ENCODE measurements around the gene LRP5.
"Not testable (repeated sequence)": the region's sequence is repeated elsewhere in the genome, so short reads cannot be mapped to it uniquely, and the experiment has no call there.

Gene LRP5

DNA sequence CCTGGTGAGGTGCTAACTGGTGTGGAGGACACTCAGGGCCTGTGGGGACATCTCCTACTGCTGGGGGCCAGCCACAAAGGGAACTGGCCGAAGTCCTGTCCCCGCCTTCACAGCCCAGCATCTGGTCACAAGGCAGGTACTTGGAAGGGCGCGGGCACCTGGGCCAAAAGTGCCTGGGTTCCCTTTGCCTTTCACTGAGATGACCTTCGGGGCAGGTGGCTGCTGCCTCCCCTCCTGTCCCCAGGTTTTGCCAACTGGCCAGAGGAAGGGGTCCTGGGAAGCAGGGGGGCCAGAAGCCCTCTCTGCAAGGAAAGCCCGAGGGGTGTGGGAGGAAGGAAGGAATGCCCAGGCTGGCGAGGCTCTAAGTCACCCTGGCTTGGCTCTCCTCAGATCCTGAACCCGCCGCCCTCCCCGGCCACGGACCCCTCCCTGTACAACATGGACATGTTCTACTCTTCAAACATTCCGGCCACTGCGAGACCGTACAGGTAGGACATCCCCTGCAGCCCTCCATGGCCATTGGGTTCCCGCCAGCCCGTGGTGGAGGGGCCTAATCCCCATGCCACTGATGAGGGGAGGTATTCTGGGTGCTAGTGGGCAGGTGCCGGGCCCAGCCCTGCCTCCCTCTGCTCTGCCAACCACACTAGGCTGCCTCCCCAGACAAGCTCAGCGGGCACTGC is 133.8 kb downstream of the LRP5 start:
- DNase-seq, result no peak

DNA sequence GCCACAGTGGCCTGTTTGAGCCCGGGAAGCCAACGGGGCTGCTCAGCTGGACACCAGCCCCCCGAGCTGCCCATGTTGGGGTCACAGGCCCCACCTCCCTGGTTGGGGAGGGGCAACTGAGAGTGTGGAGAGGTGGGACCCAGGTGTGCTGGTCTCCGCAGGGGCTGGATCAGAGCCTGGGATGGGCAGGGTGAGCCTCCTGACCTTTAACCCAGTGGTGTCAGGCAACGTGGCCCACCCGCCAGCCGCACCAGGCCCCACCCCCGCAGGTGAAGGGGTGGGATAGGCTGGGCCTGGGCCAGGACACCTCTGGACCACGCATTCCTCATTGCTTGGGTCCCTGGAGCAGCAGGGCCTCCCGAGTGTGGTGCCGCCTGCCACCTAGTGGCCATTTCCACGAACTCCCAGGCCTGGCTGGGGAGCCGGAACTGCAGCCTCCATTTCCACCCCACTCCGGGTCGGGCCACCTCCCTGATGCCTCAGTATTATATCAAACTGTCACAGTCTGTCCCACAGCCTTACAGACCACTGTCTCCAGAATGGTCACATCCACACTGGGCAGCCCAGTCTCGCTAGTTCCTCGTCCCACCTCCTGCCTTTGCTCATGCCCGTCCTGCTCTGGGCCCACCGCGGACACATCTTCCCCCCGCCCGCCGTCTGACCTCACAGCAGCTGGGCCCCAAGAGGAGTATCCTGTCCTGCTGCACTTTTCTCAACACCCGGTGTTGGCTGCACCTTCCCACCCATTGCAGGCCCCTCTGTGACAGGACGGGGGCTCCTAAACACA is 134.8 kb downstream of the LRP5 start:
- peak; percentile 81 to 85 for DNase-seq

- not testable (repeated sequence) for DNase-seq
These were observed 135.5 kb downstream of the LRP5 start for GRCh38 chr11:68447914-68448313.

- no peak for DNase-seq
These were observed 136.2 kb downstream of the LRP5 start for GRCh38 chr11:68448604-68449011.

DNA sequence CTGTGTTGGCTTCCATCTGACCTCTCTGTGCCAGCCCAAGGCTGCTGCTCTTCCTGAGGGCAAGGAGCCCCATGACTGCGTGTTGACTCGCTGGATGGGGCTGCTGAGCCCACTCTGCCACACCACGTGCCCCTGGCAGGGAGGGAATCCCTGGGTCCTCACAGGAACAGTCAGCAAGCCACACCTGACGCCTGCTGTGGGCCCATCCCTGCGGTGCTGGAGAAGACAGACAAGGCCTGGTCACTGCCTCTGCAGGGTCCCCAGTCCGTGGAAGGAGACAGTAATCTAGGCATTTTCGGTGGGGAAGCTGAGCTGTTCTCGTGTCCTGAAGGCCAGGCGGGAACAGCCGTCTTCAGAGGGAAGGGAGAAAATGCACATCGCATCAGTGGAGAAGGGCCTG is 137.6 kb downstream of the LRP5 start:
- no peak for DNase-seq

DNA sequence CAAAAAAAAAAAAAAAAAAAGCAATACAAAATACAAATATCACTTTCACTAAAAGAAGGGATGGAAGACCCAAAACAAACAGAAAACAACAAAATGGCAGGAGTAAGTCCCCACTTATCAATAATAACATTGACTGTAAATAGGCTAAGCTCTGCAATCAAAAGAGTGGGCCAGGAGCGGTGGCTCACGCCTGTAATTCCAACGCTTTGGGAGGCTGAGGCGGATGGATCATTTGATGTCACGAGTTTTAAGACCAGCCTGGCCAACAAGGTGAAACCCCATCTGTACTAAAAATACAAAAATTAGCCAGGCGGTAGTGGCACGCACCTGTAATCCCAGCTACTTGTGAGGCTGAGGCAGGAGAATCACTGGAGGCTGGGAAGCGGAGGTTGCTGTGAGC is 138.3 kb downstream of the LRP5 start:
- DNase-seq, result no peak

DNA sequence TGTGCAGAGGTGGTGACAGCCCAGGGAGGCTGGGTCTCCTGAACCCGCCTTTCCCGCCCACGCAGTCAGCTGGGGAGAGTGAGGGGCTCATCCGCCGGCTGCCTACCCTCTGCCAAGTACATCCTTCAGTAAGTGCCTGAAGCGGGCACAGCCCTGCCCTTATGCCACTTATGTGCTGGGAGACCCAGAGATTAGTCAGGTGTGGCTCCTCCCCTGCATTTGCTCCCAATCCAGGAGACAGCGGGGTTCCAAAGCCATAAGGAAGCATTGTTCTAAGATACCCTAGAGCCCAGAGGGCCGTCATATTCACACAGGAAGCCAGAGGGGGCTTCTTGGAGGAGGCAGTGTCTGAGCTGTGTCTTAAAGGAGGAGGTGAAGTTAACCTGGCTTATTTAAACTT is 142.4 kb downstream of the LRP5 start:
- no peak for DNase-seq

DNA sequence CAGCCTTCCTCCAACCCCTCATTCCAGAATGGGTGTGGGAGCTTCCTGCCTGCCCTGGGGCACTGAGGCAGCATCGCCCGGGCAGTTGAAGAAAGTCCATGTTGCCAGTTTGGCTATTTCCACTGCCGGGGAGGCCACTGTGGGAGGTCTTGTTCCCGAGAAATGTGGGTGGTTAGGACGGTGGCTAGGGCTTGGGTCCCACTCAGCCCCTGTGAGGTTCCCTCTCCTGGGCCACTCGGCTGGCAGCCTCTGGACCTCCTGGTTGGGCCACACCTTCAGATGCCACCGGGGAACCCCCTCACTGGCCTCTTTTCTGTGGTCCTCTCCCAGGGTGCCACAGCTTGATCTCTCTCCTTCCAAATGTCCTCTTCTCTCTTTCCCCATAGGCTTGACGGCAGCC is 143.1 kb downstream of the LRP5 start:
- DNase-seq, result no peak

- no peak for DNase-seq
These were observed 145.0 kb downstream of the LRP5 start for GRCh38 chr11:68457216-68457897.

DNA sequence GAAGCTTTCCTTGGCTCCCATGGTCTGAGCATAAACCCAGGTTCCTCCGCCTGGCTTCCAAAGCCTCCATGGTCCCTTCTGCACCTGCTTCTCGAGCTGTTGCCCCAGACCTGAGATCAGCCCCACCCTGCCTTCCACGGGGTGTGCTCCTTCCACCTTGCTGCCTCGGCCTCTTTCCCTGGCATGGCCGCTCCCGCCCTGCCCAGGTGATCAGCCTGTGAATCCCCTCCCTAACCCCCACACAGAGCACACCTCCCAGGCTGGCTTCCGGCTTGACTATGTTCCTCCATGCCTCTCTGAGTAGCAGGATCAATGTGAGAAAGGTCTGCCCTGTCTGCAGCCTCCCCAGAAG is 145.5 kb downstream of the LRP5 start:
- DNase-seq, result no peak

- not testable (repeated sequence) for DNase-seq
These were observed 145.9 kb downstream of the LRP5 start for GRCh38 chr11:68458340-68458739.

DNA sequence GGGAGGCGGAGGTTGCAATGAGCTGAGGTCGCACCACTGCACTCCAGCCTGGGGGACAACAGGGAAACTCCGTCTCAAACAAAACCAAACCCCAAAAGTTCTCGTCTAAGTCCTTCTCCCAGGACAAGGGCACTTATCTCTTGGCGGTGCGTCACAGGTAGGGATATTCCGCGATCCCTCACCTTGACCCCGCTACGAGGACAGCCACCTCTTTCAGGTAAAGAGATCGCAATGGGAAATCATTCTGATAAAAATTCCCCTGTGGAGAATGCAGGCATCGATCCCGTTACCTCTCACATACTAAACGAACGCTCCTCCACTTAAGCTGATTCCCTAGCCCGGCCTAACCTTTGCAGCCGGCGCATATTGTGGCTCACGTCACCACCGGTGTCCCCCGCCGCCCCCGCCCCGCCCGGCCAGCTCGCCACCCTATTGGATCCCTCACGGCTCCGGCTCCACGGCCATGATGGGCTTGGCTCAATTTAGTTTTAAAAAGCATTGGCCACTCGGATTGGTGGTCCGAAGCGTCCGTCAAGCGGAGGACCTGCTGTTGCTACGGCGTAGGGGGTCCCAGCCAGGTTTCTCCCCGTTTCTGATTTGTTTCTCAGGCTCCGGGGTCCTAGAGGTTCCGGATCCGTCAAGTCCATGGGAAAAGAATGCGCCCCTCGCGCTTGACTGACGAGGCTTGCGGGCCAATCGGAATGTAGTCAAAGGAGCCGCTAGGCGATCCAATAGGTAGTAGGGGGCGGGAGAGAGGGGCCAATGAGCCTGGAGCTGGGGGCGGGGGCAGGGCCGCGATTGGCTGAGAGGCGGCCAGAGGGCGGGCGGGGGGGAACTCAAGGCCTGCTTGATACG is 147.7 kb downstream of the LRP5 start:
- DNase-seq, result peak; percentile 94 to 95

DNA sequence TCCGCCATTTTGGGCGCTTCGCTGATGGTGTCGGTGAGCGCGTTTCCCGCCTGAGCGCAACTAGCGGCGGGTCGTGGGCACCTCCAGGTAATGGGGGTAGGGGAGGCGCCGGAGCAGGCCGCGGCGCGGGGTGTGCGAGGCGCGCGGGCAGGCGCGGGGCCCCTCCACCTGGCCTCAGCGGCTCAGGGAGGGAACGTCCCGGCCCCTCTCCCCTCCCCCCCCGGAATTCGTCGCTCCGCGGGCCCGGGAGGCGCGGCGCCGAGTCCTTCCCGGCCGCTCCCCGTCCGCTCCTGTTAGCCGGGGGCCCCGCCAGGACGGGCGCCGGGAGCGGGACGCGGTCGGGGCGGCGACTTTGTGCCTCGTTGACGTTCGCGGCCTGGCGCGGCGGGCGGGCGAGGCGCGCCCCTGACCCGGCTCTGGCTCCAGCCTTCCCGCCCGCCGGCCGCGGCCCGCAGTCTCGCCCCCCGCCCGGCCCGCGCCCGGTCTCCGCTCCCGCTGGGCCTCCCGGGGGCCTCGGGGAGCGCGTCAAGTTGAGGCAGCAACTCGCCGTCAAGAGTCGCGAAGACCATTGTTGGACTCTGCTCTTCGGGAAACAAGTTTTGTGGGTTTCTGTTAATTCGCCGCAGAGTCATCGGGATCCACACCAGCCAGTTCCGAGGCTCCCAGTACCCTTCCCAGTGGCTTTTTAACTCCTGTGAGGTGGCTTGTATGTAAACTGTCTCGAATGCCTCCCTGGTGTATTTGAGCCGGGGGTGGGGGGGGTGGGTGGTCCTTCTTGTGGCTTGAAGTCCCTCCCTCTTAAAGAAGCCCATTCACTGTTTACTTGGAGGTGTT is 148.6 kb downstream of the LRP5 start, which contains the start of gene PPP6R3:
Gene PPP6R3 (plus strand): TSS at position 12 of the 834 bp plus-strand sequence. CDS start 76,913 bp downstream, outside the sequence.
- peak in 1 of 2 experiments; percentile 18 for DNase-seq

- DNase-seq, result no peak
These were observed 149.2 kb downstream of the LRP5 start for GRCh38 chr11:68461575-68461917.

DNA sequence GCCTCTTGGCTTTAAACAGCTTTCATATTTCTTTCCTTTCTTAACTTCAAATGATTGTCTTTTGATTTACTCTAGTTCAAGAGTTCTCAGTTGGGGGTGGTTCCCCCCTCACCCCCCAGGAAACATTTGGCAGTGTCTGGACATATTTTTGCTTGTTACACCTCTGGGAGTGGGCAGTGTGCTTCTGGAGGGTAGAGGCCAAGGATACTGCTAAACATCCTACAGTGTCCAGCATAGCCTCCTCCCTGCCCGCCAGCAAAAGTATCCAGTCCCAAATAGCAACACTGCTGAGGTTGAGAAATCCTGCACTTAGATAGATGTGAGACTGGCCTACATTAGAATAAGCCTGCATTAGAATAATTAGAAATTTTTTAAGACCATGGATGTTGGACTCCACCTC is 151.3 kb downstream of the LRP5 start:
- no peak for DNase-seq

DNA sequence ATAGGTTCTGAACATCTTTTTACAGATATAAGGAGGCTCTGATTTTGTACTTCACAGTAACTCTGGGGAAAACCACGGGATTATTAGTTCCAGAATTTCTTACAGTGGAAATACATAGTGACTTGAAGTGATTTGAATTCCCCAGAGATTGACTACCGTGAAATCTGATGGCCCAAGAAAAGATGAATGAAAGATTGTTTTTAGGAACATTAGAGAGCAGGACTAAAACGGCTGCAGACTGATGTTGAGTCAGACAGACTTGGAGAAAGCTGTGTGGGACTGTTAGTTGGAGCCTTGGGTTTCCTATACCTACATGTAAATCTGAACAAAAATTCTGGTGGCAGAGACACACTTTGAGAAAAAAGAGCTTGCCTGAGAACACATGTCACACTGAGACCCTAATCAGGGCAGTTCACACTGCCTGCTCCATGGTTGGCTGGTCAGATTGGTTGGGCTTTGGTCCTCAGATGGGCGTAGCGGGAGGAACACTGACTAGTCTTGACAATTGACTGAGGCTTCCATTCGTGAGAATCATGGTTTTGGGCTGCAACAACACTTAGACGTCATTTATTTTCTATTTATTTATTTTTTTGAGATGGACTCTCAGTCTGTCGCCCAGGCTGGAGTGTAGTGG is 154.9 kb downstream of the LRP5 start:
- no peak for DNase-seq

DNA sequence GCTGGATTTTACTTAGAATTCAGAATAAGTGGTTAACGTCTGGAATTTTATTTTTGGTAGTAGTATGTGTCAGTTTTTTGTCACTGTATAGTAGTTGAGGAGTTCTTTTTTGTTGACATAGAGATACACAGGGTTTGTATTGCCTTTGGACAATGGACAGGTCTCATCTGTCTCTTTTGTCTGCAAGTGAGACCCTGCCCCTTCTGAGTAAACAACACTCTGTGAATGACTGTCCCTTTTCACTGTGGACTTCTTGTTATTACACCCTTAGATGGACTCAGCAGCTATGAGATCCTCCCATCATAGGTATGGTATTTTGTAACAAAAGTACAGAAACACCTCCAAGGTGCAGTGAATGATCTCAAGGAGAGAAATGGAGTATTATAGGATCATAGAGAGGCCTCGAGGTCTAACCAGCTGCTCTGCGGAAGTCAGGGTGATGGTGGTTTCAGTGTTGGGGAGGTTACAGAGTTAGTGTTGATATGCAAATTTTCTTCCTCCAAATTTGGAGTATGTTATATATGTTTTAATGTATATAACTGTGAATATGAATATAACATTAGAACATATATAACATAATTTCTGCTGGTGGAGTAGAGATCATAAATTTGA is 155.9 kb downstream of the LRP5 start:
- DNase-seq, result no peak

- no peak for DNase-seq
These were observed 156.7 kb downstream of the LRP5 start for GRCh38 chr11:68469122-68469521.

GRCh38 chr11:68469642-68470041 is 157.3 kb downstream of the LRP5 start:
- DNase-seq, result no peak

GRCh38 chr11:68470304-68470811 is 158.0 kb downstream of the LRP5 start:
- DNase-seq, result no peak
